HFFc6 (cell line): Measurements from ENCODE around the gene LAMA1. TPM values are rescaled to one million over a fixed set of nuclear protein-coding genes. Genes with fewer than 3 reads are reported as not detected.

Experiments used
- DNase-seq: peaks from one replicate; pipeline ENCODE4 v3.0.0-alpha.2; 2018
- H3K27ac Mint-ChIP-seq: 2 replicates; pipeline ENCODE4 v1.8.0; 2020; ENCODE audit warnings: mild to moderate bottlenecking, mixed read lengths
- H3K27me3 Mint-ChIP-seq: 2 replicates; pipeline ENCODE4 v1.8.0; 2021; ENCODE audit warnings: mild to moderate bottlenecking, moderate library complexity, mixed read lengths; ENCODE audit not compliant: insufficient read depth
- H3K36me3 Mint-ChIP-seq: 2 replicates; pipeline ENCODE4 v1.8.0; 2021; ENCODE audit warnings: low read depth, mixed read lengths
- H3K4me1 Mint-ChIP-seq: 2 replicates; pipeline ENCODE4 v1.8.0; 2020; ENCODE audit warnings: low read depth, mixed read lengths
- H3K4me3 Mint-ChIP-seq: 2 replicates; pipeline ENCODE4 v1.8.0; 2020; ENCODE audit warnings: mild to moderate bottlenecking, moderate library complexity, mixed read lengths
- H3K9me3 Mint-ChIP-seq: 2 replicates; pipeline ENCODE4 v1.8.0; 2020; ENCODE audit warnings: mild to moderate bottlenecking, mixed read lengths
- total RNA-seq, 6 experiments: library from RNA; stranded (reverse); fragmentation: NEBNext Ultra II Directional; extraction: Animal tissue kit (Norgen Biotek cat#: 25700); gene quantifications; 2 replicates in 1 of 6; 3 replicates in 5 of 6; pipeline ENCODE4 v1.2.3, GENCODE V29; 2021
- TF ChIP-seq, protein P1 (sequence below): fragments of 200-600 bp; sonication (generic); IDR thresholded peaks from 2 replicates; pipeline ENCODE4 v1.5.0; 2021; ENCODE audit warnings: antibody characterized with exemption, mild to moderate bottlenecking

LAMA1 gene
- total RNA-seq, 6 experiments from 2014 or later = 0.12 to 1.5 (median 0.16) TPM

DNA sequence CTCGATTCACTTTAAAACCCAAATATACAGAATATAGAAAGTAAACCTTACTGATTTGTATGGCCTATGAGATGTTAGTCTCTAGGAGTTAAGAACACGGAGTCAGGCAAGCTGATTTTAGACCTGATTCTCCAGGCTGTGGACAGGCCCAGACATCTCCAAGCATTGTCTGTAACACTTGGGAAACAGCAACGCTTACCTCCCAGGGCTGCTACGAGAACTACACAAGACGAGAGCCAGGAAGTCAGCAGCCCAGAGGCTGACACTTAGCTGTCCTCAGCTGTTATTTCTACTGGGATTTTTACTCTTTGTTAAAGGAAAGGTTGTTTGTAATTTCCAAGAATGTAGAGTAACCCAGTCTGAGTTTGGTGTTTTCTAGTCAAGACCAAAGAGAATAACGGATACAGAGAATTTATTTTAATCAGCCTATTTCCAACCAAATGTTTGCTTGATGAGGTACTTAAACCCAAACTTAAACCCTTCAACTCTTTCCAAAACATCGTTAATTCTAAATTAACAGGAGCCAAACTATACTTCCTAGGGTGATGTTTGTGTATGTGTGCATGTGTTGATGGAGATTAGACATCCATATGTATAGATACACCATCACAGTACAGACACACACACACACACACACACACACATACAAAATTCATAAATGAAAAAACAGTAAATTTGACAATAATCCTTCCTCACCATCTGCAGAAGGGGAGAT, 123.4 kb downstream of the LAMA1 start:
- no peak overlapping the region for H3K4me3 Mint-ChIP-seq
- DNase-seq = no peak
- no peak overlapping the region for H3K27ac Mint-ChIP-seq
- no peaks in the 10 kb centered on the region for H3K36me3 Mint-ChIP-seq
- no peaks in the 10 kb centered on the region; the same call in 1 of the 2 replicates for H3K27me3 Mint-ChIP-seq
- TF ChIP-seq, protein P1, sequence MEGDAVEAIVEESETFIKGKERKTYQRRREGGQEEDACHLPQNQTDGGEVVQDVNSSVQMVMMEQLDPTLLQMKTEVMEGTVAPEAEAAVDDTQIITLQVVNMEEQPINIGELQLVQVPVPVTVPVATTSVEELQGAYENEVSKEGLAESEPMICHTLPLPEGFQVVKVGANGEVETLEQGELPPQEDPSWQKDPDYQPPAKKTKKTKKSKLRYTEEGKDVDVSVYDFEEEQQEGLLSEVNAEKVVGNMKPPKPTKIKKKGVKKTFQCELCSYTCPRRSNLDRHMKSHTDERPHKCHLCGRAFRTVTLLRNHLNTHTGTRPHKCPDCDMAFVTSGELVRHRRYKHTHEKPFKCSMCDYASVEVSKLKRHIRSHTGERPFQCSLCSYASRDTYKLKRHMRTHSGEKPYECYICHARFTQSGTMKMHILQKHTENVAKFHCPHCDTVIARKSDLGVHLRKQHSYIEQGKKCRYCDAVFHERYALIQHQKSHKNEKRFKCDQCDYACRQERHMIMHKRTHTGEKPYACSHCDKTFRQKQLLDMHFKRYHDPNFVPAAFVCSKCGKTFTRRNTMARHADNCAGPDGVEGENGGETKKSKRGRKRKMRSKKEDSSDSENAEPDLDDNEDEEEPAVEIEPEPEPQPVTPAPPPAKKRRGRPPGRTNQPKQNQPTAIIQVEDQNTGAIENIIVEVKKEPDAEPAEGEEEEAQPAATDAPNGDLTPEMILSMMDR = no peak
- no peaks in the 10 kb centered on the region for H3K4me1 Mint-ChIP-seq
- H3K9me3 Mint-ChIP-seq = peaks cover 11% of the 10 kb centered on the region; the same call in 1 of the 2 replicates

DNA sequence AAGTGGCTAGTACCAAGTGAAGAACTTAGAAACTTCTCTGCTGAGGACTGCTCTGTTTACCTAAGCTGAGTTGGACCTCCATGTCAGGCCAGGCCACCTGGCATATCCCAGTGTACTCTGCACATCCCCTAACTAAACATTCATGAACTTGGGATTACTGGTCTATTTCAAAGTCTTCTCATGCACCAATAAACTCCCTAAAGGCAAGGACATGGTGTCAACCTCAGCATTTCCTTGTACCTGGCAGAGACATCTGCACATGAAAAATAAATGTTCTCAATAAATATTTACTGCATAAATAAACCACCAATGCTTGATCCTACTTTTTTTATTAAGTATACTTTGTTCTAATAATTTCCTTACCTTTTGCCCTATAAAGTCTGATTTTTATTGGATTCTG, 124.8 kb downstream of the LAMA1 start:
- H3K4me3 Mint-ChIP-seq = no peak overlapping the region

DNA sequence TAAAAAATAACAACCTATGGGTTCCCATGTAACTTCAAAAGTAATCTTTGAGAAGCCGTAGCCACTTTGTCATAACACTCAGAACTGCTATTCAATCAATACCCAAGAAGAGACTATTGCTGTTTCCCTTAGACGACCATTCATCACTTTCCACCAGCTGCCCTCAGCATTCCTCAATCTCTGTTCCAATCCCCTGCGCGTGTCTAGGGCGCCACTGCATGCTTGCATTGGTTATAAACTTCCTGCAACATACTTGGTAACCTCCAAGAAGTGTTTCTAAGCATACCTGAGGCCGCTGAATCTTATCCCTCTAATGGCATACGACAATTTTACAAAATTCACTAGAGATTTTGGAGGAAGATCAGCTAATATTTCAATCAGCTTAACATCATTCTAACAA, 134.2 kb downstream of the LAMA1 start:
- no peak for DNase-seq
- Mint-ChIP-seq H3K4me1 (no peaks in the 10 kb centered on the region), H3K27ac (no peak overlapping the region), H3K9me3 (peaks cover 4% of the 10 kb centered on the region; the same call in 1 of the 2 replicates), H3K4me3 (no peak overlapping the region), H3K36me3 (no peaks in the 10 kb centered on the region), H3K27me3 (no peaks in the 10 kb centered on the region)
- TF ChIP-seq, protein P1 = no peak

More for the DNA sequence above, 124.8 kb downstream of the LAMA1 start:
- Mint-ChIP-seq H3K4me1 (no peaks in the 10 kb centered on the region), H3K9me3 (peaks cover 4% of the 10 kb centered on the region; the same call in 1 of the 2 replicates), H3K27me3 (no peaks in the 10 kb centered on the region; the same call in 1 of the 2 replicates), H3K27ac (no peak overlapping the region), H3K36me3 (no peaks in the 10 kb centered on the region)
- no peak for DNase-seq
- TF ChIP-seq, protein P1 = no peak

DNA sequence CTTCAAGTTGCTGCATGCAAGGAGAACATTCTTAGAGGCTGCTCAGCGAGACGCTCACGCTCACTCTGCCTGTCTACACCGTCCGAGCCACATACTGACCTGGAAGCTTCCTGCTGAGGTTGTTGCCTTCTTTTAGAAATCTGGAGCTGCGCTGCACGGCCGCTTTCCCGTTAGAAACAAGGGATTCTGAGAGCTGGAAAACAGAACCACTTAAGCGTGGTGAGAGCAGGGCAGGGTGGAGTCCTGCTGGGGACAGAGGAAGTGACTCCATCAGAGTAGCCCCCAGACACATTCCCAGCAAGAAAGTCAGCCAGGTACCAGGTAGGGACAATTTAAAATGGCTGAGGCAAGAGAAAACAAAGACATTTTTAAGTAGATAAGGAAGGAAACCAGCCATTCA, 135.2 kb downstream of the LAMA1 start:
- no peak overlapping the region for H3K4me3 Mint-ChIP-seq
- H3K27me3 Mint-ChIP-seq = no peaks in the 10 kb centered on the region
- no peaks in the 10 kb centered on the region for H3K4me1 Mint-ChIP-seq
- peaks cover 4% of the 10 kb centered on the region; the same call in 1 of the 2 replicates for H3K9me3 Mint-ChIP-seq
- DNase-seq = no peak
- H3K36me3 Mint-ChIP-seq = no peaks in the 10 kb centered on the region
- H3K27ac Mint-ChIP-seq = no peak overlapping the region
- TF ChIP-seq, protein P1 = no peak

DNA sequence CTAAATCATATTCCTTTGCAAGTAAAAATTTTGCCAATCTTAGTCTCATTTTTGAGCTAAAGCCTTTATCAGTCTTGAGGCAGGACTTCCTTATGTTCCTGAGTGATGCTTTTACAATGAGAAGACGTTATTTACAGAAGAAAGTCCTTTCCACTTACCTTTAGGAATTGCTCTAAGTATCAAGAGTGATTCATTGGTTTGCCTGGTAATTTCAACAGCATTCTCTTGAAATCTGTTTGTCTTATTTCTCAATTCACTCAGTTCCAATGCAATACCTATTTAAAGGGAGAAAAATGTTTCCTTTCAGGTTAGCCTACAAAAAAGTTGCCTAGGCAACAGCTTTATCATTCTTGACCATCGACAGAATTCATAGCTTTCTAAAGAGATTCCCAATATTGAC, 137.2 kb downstream of the LAMA1 start:
- DNase-seq = no peak
- no peaks in the 10 kb centered on the region for H3K36me3 Mint-ChIP-seq
- no peaks in the 10 kb centered on the region for H3K27me3 Mint-ChIP-seq
- no peak overlapping the region for H3K27ac Mint-ChIP-seq
- H3K4me1 Mint-ChIP-seq = no peaks in the 10 kb centered on the region
- no peak overlapping the region for H3K4me3 Mint-ChIP-seq
- TF ChIP-seq, protein P1 = no peak
- H3K9me3 Mint-ChIP-seq = peaks cover 4% of the 10 kb centered on the region; the same call in 1 of the 2 replicates
